LoVo (cell line): Measurements from ENCODE around the gene ANXA6.

Experiments
- DNase-seq: peaks from one replicate; pipeline ENCODE4 v3.0.0-alpha.2; 2016; ENCODE audit warnings: low spot score

Gene ANXA6

GRCh38 chr5:151151793-151152192 lies 5.8 kb downstream of the ANXA6 start:
- DNase-seq, result no peak

- DNase-seq, result no peak
Observed at GRCh38 chr5:151151263-151151660, 6.3 kb downstream of the ANXA6 start.

GRCh38 chr5:151150471-151151262 lies 6.9 kb downstream of the ANXA6 start:
- DNase-seq, result no peak

DNA sequence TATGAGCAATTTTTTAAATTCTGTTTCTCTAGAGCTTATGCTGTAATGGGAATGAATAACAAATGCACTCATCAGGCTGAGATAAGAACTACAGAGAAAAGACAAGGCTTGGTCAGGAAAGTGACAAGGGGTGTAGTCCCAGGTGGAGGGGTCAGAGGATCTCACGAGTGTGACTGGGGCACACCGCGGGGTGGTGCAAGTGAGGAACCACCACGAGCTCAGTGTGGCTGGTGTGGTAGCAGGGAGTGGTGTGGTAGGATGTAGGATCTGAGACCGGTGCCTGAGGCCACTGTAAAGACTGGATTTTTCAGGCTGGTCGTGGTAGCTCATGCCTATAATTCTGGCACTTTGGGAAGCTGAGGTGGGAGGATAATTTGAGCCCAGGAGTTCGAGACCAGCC lies 9.0 kb downstream of the ANXA6 start:
- no peak for DNase-seq

GRCh38 chr5:151147033-151147432 lies 10.5 kb downstream of the ANXA6 start:
- no peak for DNase-seq

DNA sequence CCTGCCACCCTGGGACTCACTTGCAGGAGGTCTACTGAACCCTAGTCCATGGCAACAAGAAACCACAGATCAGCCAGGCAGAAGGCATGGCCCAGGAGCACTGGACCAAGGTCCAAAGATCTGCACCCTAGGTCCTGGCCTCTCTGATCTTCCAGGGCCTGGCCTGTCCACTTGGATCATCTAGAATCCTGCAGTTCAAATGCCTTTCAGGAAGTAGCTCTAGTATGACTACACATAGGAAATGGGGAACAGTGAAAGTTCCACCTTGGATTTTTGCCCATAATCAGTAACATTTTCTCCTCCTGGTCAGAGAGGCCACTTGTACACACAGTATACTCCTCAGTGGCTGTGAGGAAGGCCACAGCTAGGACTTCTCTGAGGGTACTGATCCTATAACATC lies 11.5 kb downstream of the ANXA6 start:
- no peak for DNase-seq

DNA sequence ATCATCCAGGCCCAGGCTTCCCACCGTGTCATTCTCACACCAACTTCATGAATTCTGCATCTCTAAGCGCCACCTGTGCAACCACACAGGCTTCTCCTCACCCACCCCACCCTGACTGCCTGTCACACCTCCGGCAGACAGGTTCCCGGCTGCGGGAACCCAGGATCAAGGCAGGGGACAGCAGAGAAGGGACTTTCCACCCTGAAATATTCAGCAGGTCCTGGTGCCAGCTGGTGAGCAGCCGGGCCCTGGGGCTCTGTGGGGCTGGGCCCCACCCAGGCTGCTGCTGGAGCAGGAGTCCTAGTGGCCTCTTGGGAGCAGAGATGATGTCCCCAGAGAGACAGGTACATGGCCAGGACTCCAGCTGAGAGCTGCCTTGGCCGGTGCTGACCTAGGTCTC lies 12.7 kb downstream of the ANXA6 start:
- no peak for DNase-seq

DNA sequence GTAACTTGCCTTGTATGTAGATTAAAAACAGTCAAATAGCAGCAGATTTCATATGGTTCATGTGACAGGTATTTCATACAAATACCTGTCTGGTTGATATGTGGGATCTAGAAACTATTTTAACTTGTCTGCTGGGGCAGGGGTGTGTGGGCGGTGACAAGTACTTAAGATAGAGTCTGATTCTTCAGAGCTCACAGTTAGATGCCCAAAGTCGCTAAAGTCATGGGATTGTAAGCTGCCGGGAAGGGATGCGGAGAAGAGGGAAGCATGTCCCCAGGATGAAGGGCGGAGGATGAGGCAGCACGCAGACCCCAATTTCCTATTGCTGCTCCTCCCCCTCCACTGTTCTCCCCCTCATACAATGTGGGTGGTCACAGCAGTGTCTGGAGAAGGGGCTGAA lies 13.3 kb downstream of the ANXA6 start:
- no peak for DNase-seq

DNA sequence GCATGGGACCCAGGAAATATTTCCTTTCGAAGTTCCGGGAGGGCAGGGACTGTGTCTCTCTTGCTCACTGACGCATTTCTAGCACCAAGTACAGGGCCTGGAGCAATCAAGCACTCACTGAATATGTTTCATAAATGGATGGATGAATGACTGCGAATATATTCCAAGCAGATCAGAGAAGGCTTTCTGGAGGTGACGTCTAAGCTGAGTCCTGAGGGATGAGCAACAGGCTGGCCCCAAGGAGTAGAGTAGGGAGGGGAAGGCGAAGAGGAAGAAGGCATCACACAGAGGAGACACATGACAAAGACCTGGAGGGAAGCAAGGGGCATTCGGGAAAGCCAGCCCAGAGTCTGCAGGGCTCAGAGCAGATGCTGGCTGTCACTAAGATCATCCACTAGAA lies 13.9 kb downstream of the ANXA6 start:
- DNase-seq, result no peak

DNA sequence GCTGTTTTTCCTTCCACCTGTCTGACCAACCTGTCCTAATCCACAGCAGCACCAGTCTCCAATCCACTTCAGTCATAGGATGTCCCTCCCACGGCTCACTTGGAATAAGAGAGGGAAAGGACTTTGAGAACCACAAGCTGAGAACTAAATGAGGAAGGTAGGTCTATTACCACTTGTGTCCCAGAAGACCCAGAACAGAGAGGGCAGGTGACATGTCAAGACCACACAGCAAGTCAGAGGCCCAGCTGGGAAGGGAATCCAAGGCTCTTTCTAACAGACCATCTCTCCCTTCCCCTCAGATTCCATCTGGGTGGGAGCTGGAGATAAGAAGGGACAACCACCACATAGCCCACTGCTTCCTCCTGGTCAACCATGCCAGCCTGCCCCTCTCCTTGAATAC lies 14.6 kb downstream of the ANXA6 start:
- no peak for DNase-seq

GRCh38 chr5:151141535-151141934 lies 16.0 kb downstream of the ANXA6 start:
- no peak for DNase-seq

- DNase-seq, result no peak
Observed at GRCh38 chr5:151140686-151141459, 16.7 kb downstream of the ANXA6 start.

- no peak for DNase-seq
Observed at GRCh38 chr5:151139646-151140045, 17.9 kb downstream of the ANXA6 start.

- no peak for DNase-seq
Observed at GRCh38 chr5:151139015-151139414, 18.6 kb downstream of the ANXA6 start.

GRCh38 chr5:151138114-151138513 lies 19.5 kb downstream of the ANXA6 start:
- no peak for DNase-seq

DNA sequence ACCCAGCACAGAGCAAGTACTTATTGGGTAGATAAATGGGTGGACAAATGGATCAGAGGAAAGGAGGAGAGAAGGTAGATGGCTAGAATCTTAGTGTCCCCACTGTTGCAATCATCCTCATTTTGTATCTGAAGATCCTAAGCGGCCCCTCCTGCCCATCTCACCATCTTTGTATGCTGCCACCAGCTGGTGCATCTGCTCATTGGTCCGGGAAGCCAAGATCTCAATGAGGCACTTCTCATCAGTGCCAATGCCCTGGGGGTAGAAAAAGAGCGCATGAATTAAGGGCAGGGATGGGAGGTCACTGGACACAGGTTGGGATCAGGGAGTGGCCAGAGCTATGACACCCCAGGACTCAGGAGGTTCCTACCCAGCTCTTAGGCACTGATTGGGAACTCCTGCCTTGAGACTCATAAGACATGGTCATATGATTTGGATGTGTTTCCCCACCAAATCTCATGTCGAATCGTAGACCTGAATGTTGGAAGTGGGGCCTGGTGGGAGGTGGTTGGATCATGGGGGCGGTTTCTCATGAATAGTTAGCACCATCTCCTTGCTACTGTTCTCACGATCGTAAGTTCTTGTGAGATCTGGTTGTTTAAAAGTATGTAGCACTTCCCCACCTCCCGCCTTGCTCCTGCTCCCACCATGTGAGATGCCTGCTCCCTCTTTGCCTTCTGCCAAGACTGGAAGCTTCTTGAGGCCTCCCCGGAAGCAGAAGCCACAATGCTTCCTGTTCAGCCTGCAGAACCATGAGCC lies 20.3 kb downstream of the ANXA6 start:
- no peak for DNase-seq

DNA sequence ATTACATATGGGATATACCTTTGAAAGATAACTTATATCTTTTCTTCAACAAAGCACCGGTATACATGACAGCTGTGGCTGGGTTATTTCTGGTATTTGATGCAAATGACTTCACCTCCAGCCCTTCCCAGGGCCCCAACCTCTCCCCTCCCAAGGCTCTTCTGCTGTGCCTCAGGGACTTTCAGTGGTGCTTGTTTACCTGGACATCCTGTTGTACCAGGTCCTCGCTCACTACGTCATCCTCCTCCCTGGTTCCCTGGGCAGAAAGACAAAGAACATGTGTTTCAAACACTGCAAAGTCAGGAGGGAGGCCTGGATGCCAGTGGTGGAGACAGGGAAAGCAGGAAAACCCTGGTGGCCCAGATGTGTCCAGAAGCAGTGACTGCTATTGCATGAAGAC lies 23.4 kb downstream of the ANXA6 start:
- no peak for DNase-seq

- no peak for DNase-seq
Observed at GRCh38 chr5:151132963-151133362, 24.6 kb downstream of the ANXA6 start.

DNA sequence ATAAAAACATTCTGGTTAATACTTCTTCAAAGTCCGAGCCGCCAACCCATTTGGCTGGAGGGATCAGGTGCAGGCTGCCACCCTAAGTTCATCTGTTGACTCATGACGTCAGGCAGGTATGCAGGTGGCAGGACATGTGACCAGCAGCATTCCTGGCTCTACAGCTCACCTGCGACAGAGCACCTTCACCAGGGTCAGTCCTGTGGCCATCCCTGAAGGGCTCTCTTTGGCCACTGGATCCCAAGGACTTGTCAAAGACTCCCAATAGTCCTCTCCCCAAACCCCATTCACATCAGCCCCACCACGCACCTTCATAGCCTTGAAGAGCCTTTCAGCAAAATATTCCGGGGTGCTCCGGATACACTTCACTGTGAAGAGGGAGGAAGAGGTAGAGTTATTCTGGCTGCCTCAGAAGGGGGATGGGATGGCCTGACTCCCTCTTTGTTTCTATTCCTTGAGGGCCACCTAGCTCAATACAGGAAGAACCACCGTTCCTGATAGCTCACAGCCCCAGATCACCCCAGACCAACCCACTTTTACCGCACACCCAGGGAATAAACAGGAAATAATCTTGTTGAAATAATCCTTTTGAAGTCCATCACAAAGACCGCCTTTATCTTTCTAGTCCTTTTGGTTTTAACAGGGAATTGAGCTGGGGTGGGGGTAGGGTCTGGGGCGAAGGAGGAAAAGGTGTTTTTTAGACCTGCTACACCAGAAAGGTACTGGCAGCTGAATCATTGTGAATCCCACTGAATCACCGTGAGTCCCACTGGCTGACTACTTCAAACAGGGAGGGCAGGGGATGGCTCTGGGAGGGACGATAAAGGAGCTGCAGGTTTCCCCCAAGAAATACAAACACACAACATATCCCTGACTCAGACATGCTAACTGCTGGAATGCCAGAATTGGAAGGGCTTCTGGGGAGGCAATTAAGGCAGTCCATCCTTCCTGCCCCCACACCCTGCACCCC lies 26.4 kb downstream of the ANXA6 start:
- no peak for DNase-seq

- no peak for DNase-seq
Observed at GRCh38 chr5:151130235-151130921, 27.2 kb downstream of the ANXA6 start.

DNA sequence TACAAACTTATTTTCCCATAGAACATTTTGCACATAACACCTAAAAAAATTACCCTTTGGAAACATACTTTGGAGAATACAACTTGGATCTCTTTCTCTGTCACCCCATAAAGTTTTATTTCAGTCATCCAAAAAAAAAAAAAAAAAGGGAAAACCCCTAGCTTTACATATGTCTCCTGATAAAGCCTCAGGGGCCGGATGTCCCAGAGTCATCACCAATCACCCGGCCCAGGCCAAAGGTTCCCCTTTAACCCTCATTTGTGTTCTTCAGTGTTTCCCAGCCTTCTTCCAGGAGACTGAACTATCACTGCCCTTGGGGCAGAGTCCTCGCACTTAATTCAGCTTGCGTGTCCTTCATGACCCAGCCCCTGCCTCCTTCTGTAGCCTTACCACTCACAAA lies 28.8 kb downstream of the ANXA6 start:
- DNase-seq, result no peak
